Liver (tissue), 3 donors: Measurements from ENCODE around the gene CACNA1C.

Experiments used
- CTCF ChIP-seq: fragments of 150-350 bp; IDR thresholded peaks from 2 replicates; pipeline ENCODE4 v1.5.1; 2017; ENCODE audit warnings: improper control_type of control experiment, low read depth, low read length; ENCODE audit not compliant: missing input control
- EGR1 ChIP-seq, 2 donors: IDR thresholded peaks; 2 replicates each; pipeline ENCODE4 v1.6.1; 2016 to 2018; ENCODE audit warnings: antibody characterized with exemption in 2 of 2, low read depth in 2 of 2
- GABPA ChIP-seq, 2 donors: IDR thresholded peaks in 1 of 2; conservative IDR thresholded peaks in 1 of 2; 2 replicates each; pipeline ENCODE4 v1.6.1; 2016; ENCODE audit warnings: antibody characterized with exemption in 2 of 2, mild to moderate bottlenecking in 1 of 2, moderate library complexity in 1 of 2
- RAD21 ChIP-seq, 2 donors: IDR thresholded peaks; 2 replicates each; pipeline ENCODE4 v1.6.1; 2016; ENCODE audit warnings: antibody characterized with exemption in 2 of 2, mild to moderate bottlenecking in 2 of 2
- RXRA ChIP-seq, 2 donors: IDR thresholded peaks; 2 replicates each; pipeline ENCODE4 v1.6.1; 2017 to 2018; ENCODE audit warnings: antibody characterized with exemption in 2 of 2, mild to moderate bottlenecking in 1 of 2
- SP1 ChIP-seq: IDR thresholded peaks from 2 replicates; pipeline ENCODE4 v1.6.1; 2018; ENCODE audit warnings: antibody characterized with exemption, mild to moderate bottlenecking
- TAF1 ChIP-seq: conservative IDR thresholded peaks from 2 replicates; pipeline ENCODE4 v1.6.1; 2016; ENCODE audit warnings: antibody characterized with exemption, mild to moderate bottlenecking
- donor health status: healthy.
- donor health status: healthy.

GRCh38 chr12:2185751-2186341 lies 133.1 kb downstream of the CACNA1C start:
- TF ChIP-seq SP1 (no peak), CTCF (no peak), RXRA (IDR thresholded peaks at IDR 0.05) (no peak), TAF1 (no peak), RAD21 (IDR thresholded peaks at IDR 0.05) (no peak), GABPA (IDR thresholded peaks at IDR 0.05 in 1 of 2, conservative IDR thresholded peaks at IDR 0.05 in 1 of 2) (no peak), EGR1 (IDR thresholded peaks at IDR 0.05; ENCODE audit: low read depth in 2 of 2) (no peak)
